Measurements from ENCODE around the gene PADI3.

DNA sequence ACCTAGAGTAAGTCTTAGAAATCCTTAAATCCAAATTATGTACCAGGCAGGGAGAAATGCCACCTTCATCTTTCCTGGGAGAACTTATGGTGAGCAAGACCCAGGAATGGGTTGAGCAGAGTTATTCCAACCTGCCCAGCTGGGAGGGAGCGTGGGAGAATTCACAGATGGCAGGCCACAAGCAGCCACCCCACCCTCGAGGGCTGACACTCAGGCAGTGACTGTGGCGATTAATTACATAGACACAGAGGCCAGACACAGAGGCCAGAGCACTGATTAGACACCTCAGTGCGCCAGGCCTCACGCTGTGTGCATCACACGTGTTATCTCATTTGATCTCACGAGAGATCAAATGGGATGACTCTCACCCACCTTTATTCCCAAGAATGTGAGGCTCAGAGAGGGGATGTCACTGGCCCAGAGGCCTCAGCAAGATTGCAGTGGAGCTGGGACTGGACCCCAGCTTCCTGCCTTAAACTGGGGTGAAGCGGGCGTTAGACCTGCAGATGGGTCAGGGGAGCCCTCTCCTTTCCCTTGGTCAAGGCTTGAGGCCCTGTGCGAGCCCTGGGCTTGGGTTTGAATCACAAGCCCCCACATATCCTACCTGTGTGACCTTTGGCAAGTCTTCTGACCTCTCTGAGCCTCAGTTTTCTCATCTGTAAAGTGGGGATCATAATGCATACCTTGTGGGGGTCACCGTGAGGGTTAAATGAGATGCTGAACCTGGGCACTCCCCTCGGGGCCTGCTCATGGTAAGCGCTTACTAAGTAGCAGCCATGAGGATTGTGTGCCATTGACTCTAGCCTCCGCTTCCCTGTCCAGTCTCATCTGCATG is 30.3 kb downstream of the PADI3 start:
- TF ChIP-seq TAF1 (IDR thresholded peaks at IDR 0.05; ENCODE audit: low read depth) = no peak
- no peak for TF ChIP-seq EP300 (IDR thresholded peaks at IDR 0.05; ENCODE audit: borderline replicate concordance)
